VCaP (cell line): ENCODE data around the gene SH3BP2.
A peak's percentile ranks its signal among the peaks of the same experiment; 100 is the strongest.

ENCODE experiments used
- H3K27ac ChIP-seq: fragments of 450-650 bp; 2 replicates; pipeline ENCODE4 v1.5.1; 2017
- TF ChIP-seq, protein P1 (sequence below): fragments of 450-650 bp; conservative IDR thresholded peaks from 2 replicates; pipeline ENCODE4 v1.5.1; 2017; ENCODE audit warnings: mild to moderate bottlenecking, moderate library complexity

SH3BP2 gene

DNA sequence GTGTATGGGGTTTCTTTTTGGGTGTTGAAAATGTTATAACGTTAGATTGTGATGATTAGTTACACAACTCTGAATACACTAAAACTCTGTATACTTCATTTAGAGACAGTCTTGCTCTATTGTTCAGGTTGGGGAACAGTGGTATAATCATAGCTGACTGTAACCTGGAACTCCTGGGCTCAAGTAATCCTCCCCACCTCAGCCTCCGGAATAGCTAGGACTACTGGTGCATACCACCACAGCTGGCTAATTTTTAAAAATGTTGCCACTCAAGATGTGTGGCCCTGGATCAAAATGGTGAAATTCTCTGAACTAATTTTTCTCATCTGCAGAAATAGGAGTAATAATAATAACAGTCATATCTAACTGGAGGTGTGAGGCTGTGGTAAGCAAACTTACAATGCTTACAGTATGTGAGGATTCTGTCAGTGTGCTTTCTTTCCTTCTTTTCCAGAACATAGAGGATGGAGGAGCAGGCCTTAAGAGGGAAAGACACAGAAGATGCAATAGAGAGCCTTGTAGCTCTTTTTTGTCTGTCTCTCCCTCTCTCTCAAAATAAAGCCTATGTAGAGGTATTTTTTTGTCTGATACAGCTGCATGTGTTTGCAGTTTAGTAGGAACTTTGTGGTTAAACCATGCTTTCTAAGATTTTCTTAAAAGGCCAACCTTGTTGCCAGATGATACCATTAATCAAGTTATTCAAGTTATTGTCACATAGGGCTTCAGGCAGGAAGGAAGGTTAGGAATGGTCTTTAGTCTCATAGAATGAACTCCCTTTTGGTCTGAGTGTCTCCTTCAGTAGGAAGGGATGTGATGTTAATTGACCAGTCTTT lies 58.3 kb downstream of the SH3BP2 start:
- H3K27ac ChIP-seq, result no peak overlapping the region
- TF ChIP-seq, protein P1, sequence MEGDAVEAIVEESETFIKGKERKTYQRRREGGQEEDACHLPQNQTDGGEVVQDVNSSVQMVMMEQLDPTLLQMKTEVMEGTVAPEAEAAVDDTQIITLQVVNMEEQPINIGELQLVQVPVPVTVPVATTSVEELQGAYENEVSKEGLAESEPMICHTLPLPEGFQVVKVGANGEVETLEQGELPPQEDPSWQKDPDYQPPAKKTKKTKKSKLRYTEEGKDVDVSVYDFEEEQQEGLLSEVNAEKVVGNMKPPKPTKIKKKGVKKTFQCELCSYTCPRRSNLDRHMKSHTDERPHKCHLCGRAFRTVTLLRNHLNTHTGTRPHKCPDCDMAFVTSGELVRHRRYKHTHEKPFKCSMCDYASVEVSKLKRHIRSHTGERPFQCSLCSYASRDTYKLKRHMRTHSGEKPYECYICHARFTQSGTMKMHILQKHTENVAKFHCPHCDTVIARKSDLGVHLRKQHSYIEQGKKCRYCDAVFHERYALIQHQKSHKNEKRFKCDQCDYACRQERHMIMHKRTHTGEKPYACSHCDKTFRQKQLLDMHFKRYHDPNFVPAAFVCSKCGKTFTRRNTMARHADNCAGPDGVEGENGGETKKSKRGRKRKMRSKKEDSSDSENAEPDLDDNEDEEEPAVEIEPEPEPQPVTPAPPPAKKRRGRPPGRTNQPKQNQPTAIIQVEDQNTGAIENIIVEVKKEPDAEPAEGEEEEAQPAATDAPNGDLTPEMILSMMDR, result no peak

GRCh38 chr4:2852481-2852921 lies 59.6 kb downstream of the SH3BP2 start:
- TF ChIP-seq, protein P1, result no peak
- H3K27ac ChIP-seq, result 0 out of 2 replicates have a peak overlapping the region, but pooled peaks have one; percentile 8

DNA sequence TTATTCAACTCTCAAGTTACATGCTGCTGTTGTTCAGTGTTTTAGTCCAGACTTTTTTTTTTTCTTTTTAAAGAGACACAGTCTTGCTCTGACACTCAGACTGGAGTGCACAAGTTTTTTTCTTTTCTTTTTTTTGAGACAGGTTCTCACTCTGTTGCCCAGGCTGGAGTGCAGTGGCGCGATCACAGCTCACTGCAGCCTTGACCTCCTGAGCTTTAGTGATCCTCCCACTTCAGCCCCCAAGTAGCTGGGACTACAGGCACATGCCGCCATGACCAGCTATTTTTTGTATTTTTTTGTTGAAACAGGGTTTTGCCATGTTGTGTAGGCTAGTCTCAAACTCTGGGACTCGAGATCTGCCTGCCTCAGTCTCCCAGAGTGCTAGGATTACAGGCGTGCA lies 62.7 kb downstream of the SH3BP2 start:
- TF ChIP-seq, protein P1, result no peak
- H3K27ac ChIP-seq, result no peak overlapping the region

DNA sequence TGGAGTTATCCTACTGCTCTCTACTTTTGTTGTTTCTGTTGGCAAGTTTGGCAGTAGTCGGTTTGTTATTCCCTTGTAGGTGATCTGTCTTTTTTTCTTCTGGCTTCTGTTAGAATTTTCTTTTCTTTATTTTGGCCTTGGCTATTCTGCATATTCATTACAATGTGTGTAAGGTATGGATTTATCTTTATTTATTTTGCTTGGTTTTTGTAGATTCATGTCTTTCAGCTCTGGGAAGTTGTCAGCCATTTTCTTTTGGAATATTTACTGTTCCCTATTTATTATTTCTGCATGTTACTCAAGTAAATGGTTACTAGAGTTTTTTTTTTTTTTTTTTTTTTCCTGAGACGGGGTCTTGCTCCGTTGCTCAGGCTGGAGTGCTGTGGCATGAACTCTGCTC lies 63.4 kb downstream of the SH3BP2 start:
- TF ChIP-seq, protein P1, result no peak
- no peak overlapping the region for H3K27ac ChIP-seq

GRCh38 chr4:2857349-2857927 lies 64.6 kb downstream of the SH3BP2 start:
- TF ChIP-seq, protein P1, result no peak
- H3K27ac ChIP-seq, result no peak overlapping the region

GRCh38 chr4:2858451-2859217 lies 65.7 kb downstream of the SH3BP2 start:
- TF ChIP-seq, protein P1, result no peak
- H3K27ac ChIP-seq, result no peak overlapping the region

GRCh38 chr4:2859514-2859913 lies 66.6 kb downstream of the SH3BP2 start:
- H3K27ac ChIP-seq, result no peak overlapping the region
- TF ChIP-seq, protein P1, result no peak
